ENCODE measurements around the gene EAPP. TPM values are rescaled to one million over a fixed set of nuclear protein-coding genes. Genes with fewer than 3 reads are reported as not detected.
"Not testable (repeated sequence)": the region's sequence is repeated elsewhere in the genome, so short reads cannot be mapped to it uniquely, and the experiment has no call there.

EAPP gene
- 32.0 TPM for polyA plus RNA-seq (ENCODE audit: insufficient read length)

GRCh38 chr14:34539407-34540180 is at the start of gene EAPP:
EAPP (minus strand) TSS chr14:34539701; CDS start chr14:34539628, 73 bp downstream.
- DNase-seq (ENCODE audit: low read depth) = peak; percentile 90

- no peak for DNase-seq (ENCODE audit: low read depth)
Observed at GRCh38 chr14:34583525-34583924, 44.0 kb upstream of the EAPP start.

GRCh38 chr14:34582117-34582680 is 42.7 kb upstream of the EAPP start:
- DNase-seq (ENCODE audit: low read depth) = no peak

GRCh38 chr14:34580381-34580780 is 40.9 kb upstream of the EAPP start:
- DNase-seq (ENCODE audit: low read depth) = no peak

- no peak for DNase-seq (ENCODE audit: low read depth)
Observed at GRCh38 chr14:34571771-34572170, 32.3 kb upstream of the EAPP start.

- no peak for DNase-seq (ENCODE audit: low read depth)
Observed at GRCh38 chr14:34569750-34570149, 30.2 kb upstream of the EAPP start.

GRCh38 chr14:34568803-34569202 is 29.3 kb upstream of the EAPP start:
- DNase-seq (ENCODE audit: low read depth) = no peak

GRCh38 chr14:34562776-34563150 is 23.3 kb upstream of the EAPP start:
- no peak for DNase-seq (ENCODE audit: low read depth)

GRCh38 chr14:34562037-34562775 is 22.7 kb upstream of the EAPP start:
- not testable (repeated sequence) for DNase-seq (ENCODE audit: low read depth)

- DNase-seq (ENCODE audit: low read depth) = not testable (repeated sequence)
Observed at GRCh38 chr14:34556498-34556829, 17.0 kb upstream of the EAPP start.

- not testable (repeated sequence) for DNase-seq (ENCODE audit: low read depth)
Observed at GRCh38 chr14:34555583-34556497, 16.3 kb upstream of the EAPP start.

- DNase-seq (ENCODE audit: low read depth) = no peak
Observed at GRCh38 chr14:34554540-34555250, 15.2 kb upstream of the EAPP start.

GRCh38 chr14:34549276-34549966 is 9.9 kb upstream of the EAPP start:
- not testable (repeated sequence) for DNase-seq (ENCODE audit: low read depth)

GRCh38 chr14:34548472-34548981 is 9.0 kb upstream of the EAPP start:
- DNase-seq (ENCODE audit: low read depth) = no peak

- not testable (repeated sequence) for DNase-seq (ENCODE audit: low read depth)
Observed at GRCh38 chr14:34547136-34547520, 7.6 kb upstream of the EAPP start.

GRCh38 chr14:34546272-34547135 is 7.0 kb upstream of the EAPP start:
- not testable (repeated sequence) for DNase-seq (ENCODE audit: low read depth)

GRCh38 chr14:34540181-34541059 is 919 bp upstream of the EAPP start:
- DNase-seq (ENCODE audit: low read depth) = not testable (repeated sequence)

- no peak for DNase-seq (ENCODE audit: low read depth)
Observed at GRCh38 chr14:34538871-34539406, 562 bp downstream of the EAPP start.
